ENCODE results near the gene MRGPRX4.

The MRGPRX4 gene

GRCh38 chr11:18221274-18221876, 48.7 kb downstream of the MRGPRX4 start:
- DNase-seq, result no peak

GRCh38 chr11:18222814-18223421, 50.3 kb downstream of the MRGPRX4 start:
- no peak for DNase-seq

Data from GDM1 (cell line).